HL-60/S4 (cell line): ENCODE results near the gene KCNG1.
"Not testable (repeated sequence)": the region's sequence is repeated elsewhere in the genome, so short reads cannot be mapped to it uniquely, and the experiment has no call there.

Experiments used
- in situ Hi-C: fragments of 300-500 bp; cut with MboI; formaldehyde crosslinking; loops from 2 replicates; pipeline ENCODE4 v1.14.3; 2022; ENCODE audit warnings: low sequenced_read_pairs

Gene KCNG1

DNA sequence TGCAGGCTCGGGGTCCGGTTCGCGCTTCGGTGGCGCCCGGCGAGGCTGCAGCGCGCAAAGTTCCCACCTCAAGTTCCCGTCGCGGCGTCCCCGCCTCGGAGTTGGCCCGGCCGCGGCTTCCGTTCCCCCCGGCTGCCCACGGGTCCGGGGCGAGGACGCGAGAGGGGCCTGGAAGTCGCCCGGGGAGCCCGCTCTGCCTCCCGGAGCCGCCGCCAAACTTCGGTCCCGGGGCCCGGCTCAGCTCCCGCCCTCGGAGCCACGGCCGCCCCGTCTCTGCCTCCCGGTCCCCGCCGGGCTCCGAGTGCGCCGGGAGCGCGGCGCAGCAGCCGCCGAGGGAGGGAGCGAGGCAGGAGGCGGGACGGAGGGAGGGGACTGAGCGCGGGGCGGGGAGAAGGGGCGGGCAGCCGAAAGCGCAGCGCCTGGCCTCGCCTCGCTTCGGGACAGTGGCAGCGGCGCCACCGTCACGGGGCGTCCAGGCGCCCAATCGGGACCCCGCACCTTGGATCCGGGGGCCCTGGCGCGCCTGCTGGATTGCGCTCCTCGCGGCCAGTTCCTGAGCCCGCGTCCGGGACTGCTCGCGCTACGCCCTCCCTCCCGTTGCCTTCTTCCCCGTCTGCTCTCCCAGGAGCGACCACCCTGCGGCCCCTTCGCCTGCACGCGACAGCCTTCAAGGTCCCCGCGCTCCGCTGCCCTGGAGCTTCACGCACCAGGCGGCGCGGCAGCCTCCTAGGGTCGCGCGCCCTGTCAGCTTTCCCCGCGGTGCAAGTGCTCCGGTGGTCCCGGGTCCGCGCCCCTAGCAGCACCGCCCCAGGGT is at the start of gene KCNG1:
Gene KCNG1, minus strand, starts transcription at position 305 of the 814 bp plus-strand sequence. CDS start 12,769 bp downstream, outside the sequence.
- in situ Hi-C loops: no loop called here

DNA sequence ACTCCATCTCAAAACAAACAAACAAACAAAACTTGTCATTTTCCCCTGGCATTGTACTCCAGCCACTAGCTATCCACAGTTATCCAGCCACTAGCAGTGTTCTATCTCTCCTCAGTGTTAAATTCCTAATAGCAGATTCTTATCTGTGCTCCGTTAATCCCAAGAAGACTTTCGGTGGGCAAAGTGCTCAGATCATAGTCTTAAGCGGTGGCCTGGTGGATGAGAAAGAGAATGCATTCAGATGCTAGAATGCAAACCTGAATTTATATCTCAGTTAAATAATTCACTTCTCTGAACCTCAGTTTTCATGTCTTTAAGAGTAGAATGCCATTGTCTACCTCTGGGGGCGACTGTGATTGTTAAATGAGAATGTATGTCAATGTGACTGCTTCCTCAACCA is 47.7 kb upstream of the KCNG1 start:
- in situ Hi-C loops: no loop called here

- in situ Hi-C loops: no loop called here
These were observed 44.9 kb upstream of the KCNG1 start for GRCh38 chr20:51067792-51068191.

GRCh38 chr20:51065615-51066014 is 42.7 kb upstream of the KCNG1 start:
- in situ Hi-C loops: no loop called here

DNA sequence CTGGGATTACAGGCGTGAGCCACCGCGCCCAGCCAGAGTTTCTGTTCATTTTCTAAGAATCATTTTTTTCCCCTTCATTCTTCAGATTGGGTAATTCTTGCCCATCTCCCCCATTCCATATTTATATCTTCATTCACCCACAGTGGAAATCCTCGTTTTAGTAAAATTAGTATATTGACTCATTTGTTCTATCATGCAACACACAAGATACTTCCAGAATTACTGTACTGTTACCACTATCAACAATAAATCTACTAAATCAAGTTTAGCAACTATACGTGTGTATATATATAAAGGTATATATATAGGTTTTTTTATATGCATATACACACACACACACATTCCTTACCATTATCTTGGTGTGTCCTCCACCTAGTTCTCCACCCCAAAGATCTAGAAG is 41.2 kb upstream of the KCNG1 start:
- in situ Hi-C loops: no loop called here

DNA sequence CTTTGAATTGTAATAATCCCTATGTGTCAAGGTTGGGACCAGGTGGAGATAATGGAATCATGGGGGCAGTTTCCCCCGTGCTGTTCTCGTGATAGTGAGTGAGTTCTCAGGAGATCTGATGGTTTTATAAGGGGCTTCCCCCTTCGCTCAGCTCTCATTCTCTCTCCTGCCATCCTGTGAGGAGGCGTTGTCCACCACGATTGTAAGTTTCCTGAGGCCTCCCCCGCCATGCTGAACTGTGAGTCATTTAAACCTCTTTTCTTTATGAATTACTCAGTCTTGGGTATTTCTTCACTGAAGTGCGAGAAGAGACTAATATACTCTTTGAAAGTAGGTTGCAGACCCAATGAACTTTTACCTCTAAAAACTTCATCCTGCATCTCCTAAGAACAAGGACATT is 39.2 kb upstream of the KCNG1 start:
- in situ Hi-C loops: no loop called here

GRCh38 chr20:51061418-51062045 is 38.6 kb upstream of the KCNG1 start:
- in situ Hi-C loops: no loop called here

DNA sequence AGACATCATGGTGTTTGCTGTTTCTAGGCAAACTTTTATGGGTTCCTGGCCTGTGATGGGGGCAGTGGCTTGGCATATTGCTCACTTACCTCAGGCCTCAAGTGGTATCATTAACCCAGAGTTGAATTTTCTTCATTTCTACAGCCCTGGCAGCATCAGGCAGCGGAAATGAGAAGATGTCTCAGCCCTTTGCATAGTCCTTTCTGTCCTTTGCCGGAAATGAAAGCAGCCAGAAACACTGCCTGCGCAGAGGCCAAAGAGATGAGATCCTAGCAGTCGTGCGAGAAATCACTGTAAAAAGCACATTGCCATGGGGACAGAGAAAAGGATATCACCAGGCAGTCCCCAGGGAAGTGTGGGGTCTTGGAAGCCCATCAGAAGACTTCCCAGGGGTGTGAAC is 37.4 kb upstream of the KCNG1 start:
- in situ Hi-C loops: no loop called here

DNA sequence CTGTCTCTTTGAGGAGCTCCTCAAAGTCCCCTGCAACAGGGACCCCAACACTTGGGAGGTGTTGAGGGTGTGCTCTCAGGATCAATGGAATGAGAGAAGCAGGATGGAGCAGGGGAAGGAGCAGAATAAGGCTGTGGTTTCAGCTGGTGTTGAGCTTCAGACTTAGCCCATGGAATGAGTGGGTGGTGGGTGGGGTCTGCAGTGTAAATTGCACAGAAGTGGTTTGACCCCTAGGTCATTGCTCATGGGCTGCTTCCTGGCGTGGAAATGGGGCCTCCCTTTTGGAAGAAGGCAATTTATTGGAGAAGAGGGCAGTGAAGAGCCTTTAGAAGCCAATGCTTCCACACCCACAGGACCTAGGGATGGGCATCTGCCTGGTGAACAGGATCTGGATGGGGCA is 37.0 kb upstream of the KCNG1 start:
- in situ Hi-C loops: no loop called here

DNA sequence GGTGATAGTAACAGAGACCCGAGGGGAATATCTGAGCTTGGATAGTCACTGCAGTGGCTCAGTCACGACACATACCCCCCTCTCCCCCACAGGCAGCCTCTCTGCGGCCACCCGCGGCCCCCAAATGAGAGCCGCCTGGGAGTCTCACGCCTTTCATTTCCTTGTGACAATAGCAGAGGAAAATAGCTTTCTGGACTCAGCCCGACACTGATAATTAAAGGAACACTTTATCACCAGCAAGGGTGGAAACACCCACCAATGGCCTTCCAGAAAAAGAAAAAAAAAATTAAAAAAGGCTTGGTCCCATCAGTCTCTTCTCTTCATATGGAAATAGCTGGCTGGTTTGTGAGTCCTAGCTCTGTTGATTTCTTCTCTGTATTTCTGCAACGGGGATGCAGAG is 35.1 kb upstream of the KCNG1 start:
- in situ Hi-C loops: no loop called here

GRCh38 chr20:51054233-51054632 is 31.3 kb upstream of the KCNG1 start:
- in situ Hi-C loops: no loop called here

- in situ Hi-C loops: no loop called here
These were observed 27.7 kb upstream of the KCNG1 start for GRCh38 chr20:51050531-51051075.

DNA sequence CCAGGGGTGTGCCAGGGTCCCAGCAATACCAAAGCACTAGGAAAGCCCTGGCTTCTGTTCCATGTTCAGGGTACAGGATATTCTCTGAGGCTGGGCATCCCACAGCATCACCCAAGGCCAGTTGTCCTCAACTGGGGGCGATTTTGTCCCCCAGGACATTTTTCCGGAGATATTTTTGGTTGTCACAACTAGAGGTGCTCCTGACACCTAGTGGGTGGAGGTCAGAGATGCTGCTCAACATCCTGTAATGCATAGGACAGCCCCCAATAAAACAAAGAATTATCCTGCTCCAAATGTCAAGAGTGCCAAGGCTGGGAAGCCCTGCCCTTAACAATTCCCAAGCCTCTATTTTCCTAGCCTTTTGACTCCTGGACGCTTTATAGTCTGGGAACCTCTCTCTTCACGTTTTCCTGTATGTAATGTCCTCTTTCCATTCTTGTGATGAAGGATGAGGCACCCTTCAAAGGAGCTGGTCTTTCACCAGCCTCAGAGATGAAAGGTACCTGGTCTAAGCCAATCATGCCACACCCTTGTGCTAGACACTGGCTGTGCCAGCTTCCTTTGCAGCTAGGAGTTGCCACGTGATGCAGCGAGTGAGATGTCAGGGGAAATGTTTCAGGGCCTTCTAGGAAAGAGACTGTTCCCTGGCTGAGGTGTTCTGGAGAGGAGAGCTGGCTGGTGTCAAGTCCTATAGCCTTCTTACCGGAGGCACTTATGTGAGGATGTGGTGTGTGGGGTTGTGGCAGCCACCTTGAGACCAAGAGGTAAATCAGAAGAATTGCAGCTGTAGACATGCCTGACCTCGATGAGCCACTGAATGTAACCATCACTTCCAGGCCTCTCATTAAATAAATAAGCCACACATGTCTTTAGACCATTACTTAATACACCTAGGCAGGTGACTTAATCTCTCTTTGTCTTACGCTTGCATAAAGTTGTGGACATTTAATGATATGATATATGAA is 23.4 kb upstream of the KCNG1 start:
- in situ Hi-C loops: no loop called here

- in situ Hi-C loops: not testable (repeated sequence)
These were observed 22.6 kb upstream of the KCNG1 start for GRCh38 chr20:51045492-51045891.

DNA sequence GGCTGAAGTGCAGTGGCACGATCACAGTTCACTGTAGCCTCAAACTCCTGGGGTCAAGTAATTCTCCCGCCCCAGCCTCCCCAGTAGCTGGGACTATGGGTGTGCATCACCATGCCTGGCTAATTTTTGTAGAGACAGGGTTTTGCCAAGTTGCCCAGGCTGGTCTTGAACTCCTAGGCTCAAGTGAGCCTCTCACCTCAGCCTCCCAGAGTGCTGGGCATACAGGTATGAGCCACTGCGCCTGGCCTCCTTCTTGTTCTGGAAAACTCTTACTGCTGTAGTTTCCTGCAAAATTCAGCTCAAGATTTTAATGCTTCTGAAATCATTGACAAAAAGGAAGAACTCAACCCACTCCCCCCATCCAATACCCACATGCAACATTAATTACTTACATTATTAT is 21.9 kb upstream of the KCNG1 start:
- in situ Hi-C loops: no loop called here

GRCh38 chr20:51043811-51044210 is 20.9 kb upstream of the KCNG1 start:
- in situ Hi-C loops: no loop called here

- in situ Hi-C loops: no loop called here
These were observed 19.8 kb upstream of the KCNG1 start for GRCh38 chr20:51042657-51043247.

- in situ Hi-C loops: no loop called here
These were observed 19.2 kb upstream of the KCNG1 start for GRCh38 chr20:51042064-51042463.

DNA sequence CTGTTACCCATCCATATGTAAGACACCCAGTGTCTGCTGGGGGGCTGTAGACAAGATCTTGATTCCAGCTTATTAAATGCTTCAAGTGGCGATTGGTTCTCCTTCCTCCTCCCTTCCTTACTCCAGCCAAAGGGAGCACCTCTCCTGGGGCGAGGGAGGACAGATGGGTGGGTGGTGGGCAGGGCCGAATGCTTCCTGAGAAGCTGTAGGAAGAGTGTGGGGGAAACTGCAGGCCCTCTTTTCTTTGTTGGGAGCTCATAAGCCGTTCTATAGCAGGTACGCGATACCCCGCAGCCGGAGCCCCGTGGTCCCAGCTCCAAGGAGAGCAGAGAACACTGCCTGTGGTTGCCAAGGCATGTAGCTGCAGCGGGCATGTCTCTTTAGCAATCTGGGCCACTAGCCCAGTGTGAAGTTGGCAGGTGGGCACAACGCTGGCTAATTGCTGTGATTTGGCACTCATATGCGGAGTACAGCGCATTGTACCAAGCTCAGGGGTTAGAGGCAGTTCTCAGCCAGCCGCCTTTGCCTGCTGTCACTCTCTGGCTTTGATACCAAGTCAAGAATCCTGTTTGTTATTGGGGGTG is 14.7 kb upstream of the KCNG1 start:
- in situ Hi-C loops: no loop called here

DNA sequence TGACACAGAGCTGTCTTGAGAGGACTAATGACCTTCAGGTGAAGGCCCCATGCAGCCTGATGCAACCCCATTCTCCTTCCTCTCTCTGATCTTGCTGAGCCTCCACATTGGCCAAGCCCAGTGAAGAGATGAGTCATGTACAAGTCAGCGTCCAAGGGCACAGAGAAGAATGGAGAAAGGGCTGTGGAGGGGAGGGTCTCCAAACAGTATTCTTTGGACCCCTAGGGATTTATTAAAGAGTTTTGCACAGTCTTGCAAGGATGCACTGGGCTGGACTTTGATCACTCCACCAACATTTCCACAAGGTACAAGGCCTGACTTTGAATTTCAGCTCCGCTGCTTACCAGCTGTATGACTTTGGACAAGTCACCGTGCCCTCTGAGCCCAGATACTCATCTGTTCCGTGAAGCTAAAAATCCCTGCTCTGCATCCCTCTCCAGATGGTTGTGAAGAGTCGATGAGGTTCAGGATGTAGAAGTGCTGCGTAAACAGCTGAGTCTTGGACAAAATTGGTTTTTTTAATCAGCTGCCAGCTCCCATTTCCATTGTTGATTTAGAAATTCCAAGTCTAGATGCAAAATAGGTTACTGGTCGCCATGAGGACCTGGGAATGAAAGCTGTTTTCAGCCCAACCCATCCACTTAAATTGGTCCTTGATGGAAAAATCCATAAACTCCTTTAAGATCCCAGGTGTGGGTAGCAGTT is 14.1 kb upstream of the KCNG1 start:
- in situ Hi-C loops: no loop called here
